ENCODE measurements around the gene PDE11A. TPM values are rescaled to one million over a fixed set of nuclear protein-coding genes. Genes with fewer than 3 reads are reported as not detected.

PDE11A gene
- total RNA-seq, 1 donor from 2014 or later: 25.6 TPM

DNA sequence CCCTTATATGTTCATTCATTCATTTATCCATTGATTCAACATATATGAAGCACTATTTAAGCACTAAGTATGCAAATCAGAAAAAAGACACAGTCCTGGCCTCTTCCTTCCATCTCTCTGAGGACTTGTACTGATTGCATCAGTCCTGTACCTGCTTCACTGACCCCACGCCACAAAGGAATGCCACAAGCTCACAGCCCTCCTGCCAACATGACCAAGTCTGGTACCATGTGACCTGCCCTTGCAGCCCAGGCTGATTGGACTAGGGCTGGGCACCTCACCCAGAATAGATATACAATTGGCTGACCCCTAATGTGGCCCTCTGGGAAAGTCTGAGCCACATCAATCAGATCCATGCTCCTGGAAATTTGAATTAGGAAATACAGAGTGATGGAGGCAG lies 483.4 kb downstream of the PDE11A start:
- H3K4me1 Mint-ChIP-seq: peaks cover 27% of the 10 kb centered on the region
- no peak overlapping the region for H3K27ac Mint-ChIP-seq
- H3K9me3 Mint-ChIP-seq: no peaks in the 10 kb centered on the region
- no peak overlapping the region for H3K4me3 Mint-ChIP-seq
- no peaks in the 10 kb centered on the region for H3K27me3 Mint-ChIP-seq (ENCODE audit: low read depth)
- DNase-seq (ENCODE audit: low spot score in 2 of 2, unreplicated experiment in 2 of 2): no peak
- TF ChIP-seq, protein P1, sequence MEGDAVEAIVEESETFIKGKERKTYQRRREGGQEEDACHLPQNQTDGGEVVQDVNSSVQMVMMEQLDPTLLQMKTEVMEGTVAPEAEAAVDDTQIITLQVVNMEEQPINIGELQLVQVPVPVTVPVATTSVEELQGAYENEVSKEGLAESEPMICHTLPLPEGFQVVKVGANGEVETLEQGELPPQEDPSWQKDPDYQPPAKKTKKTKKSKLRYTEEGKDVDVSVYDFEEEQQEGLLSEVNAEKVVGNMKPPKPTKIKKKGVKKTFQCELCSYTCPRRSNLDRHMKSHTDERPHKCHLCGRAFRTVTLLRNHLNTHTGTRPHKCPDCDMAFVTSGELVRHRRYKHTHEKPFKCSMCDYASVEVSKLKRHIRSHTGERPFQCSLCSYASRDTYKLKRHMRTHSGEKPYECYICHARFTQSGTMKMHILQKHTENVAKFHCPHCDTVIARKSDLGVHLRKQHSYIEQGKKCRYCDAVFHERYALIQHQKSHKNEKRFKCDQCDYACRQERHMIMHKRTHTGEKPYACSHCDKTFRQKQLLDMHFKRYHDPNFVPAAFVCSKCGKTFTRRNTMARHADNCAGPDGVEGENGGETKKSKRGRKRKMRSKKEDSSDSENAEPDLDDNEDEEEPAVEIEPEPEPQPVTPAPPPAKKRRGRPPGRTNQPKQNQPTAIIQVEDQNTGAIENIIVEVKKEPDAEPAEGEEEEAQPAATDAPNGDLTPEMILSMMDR (IDR thresholded peaks at IDR 0.05; ENCODE audit: unreplicated experiment): no peak
- H3K36me3 Mint-ChIP-seq: no peaks in the 10 kb centered on the region

DNA sequence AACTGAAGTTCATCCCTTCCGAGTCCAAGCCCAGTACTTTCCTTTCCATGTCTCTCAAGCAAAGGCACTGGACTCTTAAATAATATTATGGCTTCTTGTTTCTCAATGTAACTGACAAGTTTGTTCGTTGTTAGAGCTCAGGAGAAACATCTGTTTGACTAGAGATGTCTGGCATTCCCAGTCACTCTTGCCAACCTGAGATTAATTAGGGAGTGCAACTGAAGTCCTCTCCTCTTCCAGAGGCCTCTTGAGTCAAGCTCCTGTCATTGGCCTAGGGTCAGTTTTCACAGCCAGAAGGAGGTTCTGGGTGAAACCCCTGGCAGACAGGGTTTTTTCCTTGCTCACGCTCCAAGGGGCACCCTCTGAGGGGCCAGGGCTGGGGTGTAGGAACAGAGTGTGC lies 483.9 kb downstream of the PDE11A start:
- TF ChIP-seq, protein P1 (IDR thresholded peaks at IDR 0.05; ENCODE audit: unreplicated experiment): no peak
- H3K27me3 Mint-ChIP-seq (ENCODE audit: low read depth): no peaks in the 10 kb centered on the region
- no peak overlapping the region for H3K27ac Mint-ChIP-seq
- H3K4me3 Mint-ChIP-seq: no peak overlapping the region
- H3K36me3 Mint-ChIP-seq: no peaks in the 10 kb centered on the region
- no peak for DNase-seq (ENCODE audit: low spot score in 2 of 2, unreplicated experiment in 2 of 2)
- peaks cover 22% of the 10 kb centered on the region for H3K4me1 Mint-ChIP-seq
- no peaks in the 10 kb centered on the region for H3K9me3 Mint-ChIP-seq

DNA sequence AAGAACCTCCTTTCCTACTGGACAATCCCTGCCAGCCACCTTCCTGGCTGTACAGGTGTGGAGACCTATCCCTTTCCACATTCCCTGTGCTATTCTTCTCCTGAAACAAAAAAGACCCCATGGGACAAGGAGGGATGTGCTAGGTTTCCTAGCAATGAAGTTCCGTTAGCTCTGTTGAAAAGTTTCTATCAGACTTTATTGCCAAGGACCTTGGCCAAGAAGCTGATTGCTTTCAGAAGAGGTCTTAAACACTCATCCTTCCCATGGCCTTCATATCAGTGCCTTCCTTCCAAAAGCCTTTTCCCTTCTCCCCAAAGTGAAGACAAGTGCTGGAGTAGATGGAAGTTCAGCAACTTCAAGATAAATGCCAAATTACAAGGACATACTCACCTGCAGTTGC lies 485.2 kb downstream of the PDE11A start:
- Mint-ChIP-seq H3K27ac (no peak overlapping the region), H3K4me1 (peaks cover 17% of the 10 kb centered on the region), H3K9me3 (no peaks in the 10 kb centered on the region), H3K36me3 (no peaks in the 10 kb centered on the region), H3K27me3 (ENCODE audit: low read depth) (no peaks in the 10 kb centered on the region), H3K4me3 (no peak overlapping the region)
- DNase-seq (ENCODE audit: low spot score in 2 of 2, unreplicated experiment in 2 of 2): no peak
- TF ChIP-seq, protein P1 (IDR thresholded peaks at IDR 0.05; ENCODE audit: unreplicated experiment): no peak

DNA sequence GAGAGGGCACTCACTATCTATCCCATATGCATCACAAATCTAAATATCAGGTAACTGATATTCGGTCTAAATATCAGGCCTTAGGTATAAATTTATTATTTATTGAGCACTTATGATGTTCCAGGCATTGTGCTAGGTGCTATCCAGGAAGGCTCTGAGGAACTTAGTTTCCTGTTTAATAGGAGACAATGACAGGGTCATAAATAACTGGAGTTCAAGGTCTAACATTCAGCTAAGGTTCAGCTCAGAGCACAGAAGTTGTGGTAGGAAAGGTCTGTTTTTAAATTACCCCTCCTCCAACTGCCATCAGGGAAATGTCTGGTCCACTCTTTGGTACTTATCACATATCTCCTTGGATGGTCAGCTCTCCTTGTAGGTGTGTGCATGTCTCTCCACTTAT lies 486.4 kb downstream of the PDE11A start:
- no peak overlapping the region for H3K27ac Mint-ChIP-seq
- no peak overlapping the region for H3K4me3 Mint-ChIP-seq
- H3K4me1 Mint-ChIP-seq: peaks cover 17% of the 10 kb centered on the region
- TF ChIP-seq, protein P1 (IDR thresholded peaks at IDR 0.05; ENCODE audit: unreplicated experiment): no peak
- H3K27me3 Mint-ChIP-seq (ENCODE audit: low read depth): no peaks in the 10 kb centered on the region
- H3K9me3 Mint-ChIP-seq: peaks cover 5% of the 10 kb centered on the region
- no peaks in the 10 kb centered on the region for H3K36me3 Mint-ChIP-seq
- DNase-seq (ENCODE audit: low spot score in 2 of 2, unreplicated experiment in 2 of 2): no peak

DNA sequence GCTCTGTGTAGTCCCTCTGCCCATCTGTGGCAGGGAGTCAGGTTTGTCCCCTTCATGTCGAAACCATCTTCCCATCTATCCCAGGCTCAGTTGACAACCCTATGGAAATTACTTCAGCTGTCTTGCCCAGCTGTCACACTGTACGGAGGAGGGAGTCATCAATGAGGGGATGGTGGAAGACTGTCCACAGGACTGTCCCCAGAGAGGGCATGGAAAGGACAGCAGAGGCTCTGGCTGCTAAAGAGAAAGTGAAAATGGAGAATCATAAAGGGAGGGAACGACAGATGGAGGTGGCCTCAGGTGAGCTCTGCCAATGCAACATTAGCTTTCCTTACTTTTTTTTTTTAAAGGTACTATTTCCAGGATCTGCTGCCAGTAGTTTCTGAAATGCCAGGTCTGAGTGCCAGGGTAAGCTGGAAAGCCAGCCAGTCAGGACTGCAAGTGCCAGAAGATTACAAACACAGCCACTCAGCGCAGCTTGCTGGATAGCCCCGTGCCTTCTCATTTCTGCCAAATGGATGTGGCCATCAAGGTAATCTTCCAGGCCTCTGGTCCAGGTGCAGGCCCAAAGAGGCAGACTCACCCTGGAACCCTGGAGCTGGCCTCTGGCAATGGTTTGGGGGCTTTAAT lies 487.2 kb downstream of the PDE11A start:
- no peaks in the 10 kb centered on the region for H3K36me3 Mint-ChIP-seq

More for the DNA sequence above, 487.2 kb downstream of the PDE11A start:
- peaks cover 5% of the 10 kb centered on the region for H3K9me3 Mint-ChIP-seq
- DNase-seq (ENCODE audit: low spot score in 2 of 2, unreplicated experiment in 2 of 2): no peak
- no peaks in the 10 kb centered on the region for H3K27me3 Mint-ChIP-seq (ENCODE audit: low read depth)
- TF ChIP-seq, protein P1 (IDR thresholded peaks at IDR 0.05; ENCODE audit: unreplicated experiment): no peak
- no peak overlapping the region for H3K4me3 Mint-ChIP-seq
- H3K4me1 Mint-ChIP-seq: peaks cover 17% of the 10 kb centered on the region
- H3K27ac Mint-ChIP-seq: no peak overlapping the region
